IMR-90 (cell line): ENCODE measurements around the gene ARF1. TPM values are rescaled to one million over a fixed set of nuclear protein-coding genes. Genes with fewer than 3 reads are reported as not detected.

Source experiments
- ATAC-seq: fragments of 200-7000 bp; cut with Tn5 transposase; 2 replicates; pipeline ENCODE4 v1.9.1; 2020; ENCODE audit warnings: low read depth, mild to moderate bottlenecking, moderate library complexity
- BruUV-seq: library from RNA; stranded (reverse); fragments of 400-500 nt; replicated peaks from 2 replicates; lab custom pipeline; 2021; lab: Mats Ljungman, UMichigan
- CTCF ChIA-PET: fragments of 300-600 bp; formaldehyde crosslinking; extraction: SDS; loops from one replicate; lab custom pipeline; 2021; ENCODE audit warnings: antibody characterized with exemption; lab: Yijun Ruan, JAX
- POLR2A ChIA-PET: fragments of 300-600 bp; sonication (Branson Sonifier 250); formaldehyde crosslinking; loops from one replicate; lab custom pipeline; 2022; ENCODE audit warnings: antibody characterized with exemption; ENCODE audit not compliant: unreplicated experiment; lab: Charles Lee
- DNase-seq: peaks from one replicate; pipeline ENCODE4 v3.0.0; 2013
- H2AFZ ChIP-seq: replicated peaks from 2 replicates; pipeline ENCODE3; 2013; ENCODE audit warnings: low read length, mild to moderate bottlenecking; ENCODE audit not compliant: poor library complexity
- H2AK5ac ChIP-seq: 2 replicates; pipeline ENCODE4 v1.6.1; 2013; ENCODE audit warnings: low read depth, low read length, inconsistent platforms
- H2AK9ac ChIP-seq: replicated peaks from 2 replicates; pipeline ENCODE3; 2013; ENCODE audit warnings: mild to moderate bottlenecking, low read depth, low read length, moderate library complexity; ENCODE audit not compliant: poor library complexity
- H2BK120ac ChIP-seq: 2 replicates; pipeline ENCODE4 v1.6.1; 2013; ENCODE audit warnings: low read depth, low read length, inconsistent platforms
- H2BK15ac ChIP-seq: 3 replicates; pipeline ENCODE4 v1.6.1; 2013; ENCODE audit warnings: low read depth, low read length, inconsistent platforms
- H2BK20ac ChIP-seq: 2 replicates; pipeline ENCODE4 v1.6.1; 2013; ENCODE audit warnings: low read depth, mild to moderate bottlenecking, inconsistent platforms, low read length, moderate library complexity
- H2BK5ac ChIP-seq: 2 replicates; pipeline ENCODE4 v1.6.1; 2013; ENCODE audit warnings: mild to moderate bottlenecking, low read depth, low read length, inconsistent platforms; ENCODE audit not compliant: poor library complexity, severe bottlenecking
- H3K14ac ChIP-seq: replicated peaks from 2 replicates; pipeline ENCODE4 v1.6.1; 2013; ENCODE audit warnings: low read depth, low read length, inconsistent platforms
- H3K18ac ChIP-seq: 2 replicates; pipeline ENCODE4 v1.6.1; 2013; ENCODE audit warnings: low read depth, low read length, control low read depth
- H3K23ac ChIP-seq: 2 replicates; pipeline ENCODE4 v1.6.1; 2013; ENCODE audit warnings: low read depth, low read length, inconsistent platforms
- H3K27ac ChIP-seq: 2 replicates; pipeline ENCODE4 v1.5.1; 2013; ENCODE audit warnings: mild to moderate bottlenecking, control low read depth, low read length; ENCODE audit not compliant: insufficient read depth
- H3K27me3 ChIP-seq: 2 replicates; pipeline ENCODE4 v1.6.1; 2013; ENCODE audit warnings: low read length; ENCODE audit not compliant: control insufficient read depth, insufficient read depth
- H3K36me3 ChIP-seq: 2 replicates; pipeline ENCODE4 v1.6.1; 2013; ENCODE audit warnings: low read length, mixed read lengths; ENCODE audit not compliant: control insufficient read depth, insufficient read depth
- H3K4ac ChIP-seq: 2 replicates; pipeline ENCODE4 v1.6.1; 2013; ENCODE audit warnings: low read depth, low read length, inconsistent platforms
- H3K4me1 ChIP-seq: 2 replicates; pipeline ENCODE4 v1.6.1; 2013; ENCODE audit warnings: low read length, mixed read lengths; ENCODE audit not compliant: control insufficient read depth, insufficient read depth
- H3K4me2 ChIP-seq: 2 replicates; pipeline ENCODE4 v1.6.1; 2013; ENCODE audit warnings: low read depth, mild to moderate bottlenecking, control low read depth, low read length, moderate library complexity
- H3K4me3 ChIP-seq: 2 replicates; pipeline ENCODE4 v1.5.1; 2013; ENCODE audit warnings: low read depth, mild to moderate bottlenecking, control low read depth, low read length, moderate library complexity; ENCODE audit not compliant: insufficient read depth
- H3K56ac ChIP-seq: 2 replicates; pipeline ENCODE4 v1.6.1; 2013; ENCODE audit warnings: low read length, inconsistent platforms; ENCODE audit not compliant: insufficient read depth; ENCODE audit errors: extremely low read depth
- H3K79me1 ChIP-seq, 2 experiments: 2 replicates each; pipeline ENCODE4 v1.6.1; 2013; ENCODE audit warnings: low read length in 2 of 2, inconsistent platforms in 1 of 2, low read depth in 1 of 2
- H3K9ac ChIP-seq: 2 replicates; pipeline ENCODE4 v1.6.1; 2013; ENCODE audit warnings: low read depth, low read length, control low read depth
- H3K9me1 ChIP-seq: 2 replicates; pipeline ENCODE4 v1.6.1; 2013; ENCODE audit warnings: low read length, inconsistent platforms; ENCODE audit not compliant: insufficient read depth
- H3K9me3 ChIP-seq: 2 replicates; pipeline ENCODE4 v1.6.1; 2013; ENCODE audit warnings: low read length; ENCODE audit not compliant: control insufficient read depth, insufficient read depth
- H4K20me1 ChIP-seq: 2 replicates; pipeline ENCODE4 v1.6.1; 2013; ENCODE audit warnings: low read length, inconsistent platforms; ENCODE audit not compliant: insufficient read depth
- H4K5ac ChIP-seq: 2 replicates; pipeline ENCODE4 v1.6.1; 2013; ENCODE audit warnings: mild to moderate bottlenecking, low read depth, low read length, control low read depth
- H4K8ac ChIP-seq, 2 experiments: 2 replicates each; pipeline ENCODE4 v1.6.1; 2013; ENCODE audit warnings: low read depth in 2 of 2, low read length in 2 of 2, control low read depth in 1 of 2, inconsistent platforms in 1 of 2
- H4K91ac ChIP-seq: 2 replicates; pipeline ENCODE4 v1.6.1; 2013; ENCODE audit warnings: low read depth, low read length, inconsistent platforms; ENCODE audit not compliant: insufficient read depth
- BHLHE40 ChIP-seq: fragments of 150-350 bp; IDR thresholded peaks from 2 replicates; pipeline ENCODE4 v1.6.1; 2016; ENCODE audit warnings: mild to moderate bottlenecking, low read depth, low read length
- CEBPB ChIP-seq: IDR thresholded peaks from 2 replicates; pipeline ENCODE4 v1.6.1; 2012; ENCODE audit warnings: low read depth, low read length, improper control_type of control experiment
- CHD1 ChIP-seq: IDR thresholded peaks from 2 replicates; pipeline ENCODE4 v1.6.1; 2012; ENCODE audit warnings: low read depth, low read length, improper control_type of control experiment
- CTCF ChIP-seq: conservative IDR thresholded peaks from 2 replicates; pipeline ENCODE4 v1.5.1; 2012; ENCODE audit warnings: mild to moderate bottlenecking, low read depth, low read length, improper control_type of control experiment
- ELK1 ChIP-seq: fragments of 150-350 bp; IDR thresholded peaks from 2 replicates; pipeline ENCODE4 v1.6.1; 2016; ENCODE audit warnings: low read depth, mild to moderate bottlenecking, low read length, moderate library complexity, borderline replicate concordance
- FOS ChIP-seq: fragments of 150-350 bp; IDR thresholded peaks from 2 replicates; pipeline ENCODE4 v1.6.1; 2016; ENCODE audit warnings: low read depth, low read length
- MAFK ChIP-seq: IDR thresholded peaks from 2 replicates; pipeline ENCODE4 v1.6.1; 2012; ENCODE audit warnings: low read depth, low read length, improper control_type of control experiment
- MAZ ChIP-seq: IDR thresholded peaks from 2 replicates; pipeline ENCODE4 v1.6.1; 2012; ENCODE audit warnings: low read depth, mild to moderate bottlenecking, low read length, improper control_type of control experiment, moderate library complexity, borderline replicate concordance
- MXI1 ChIP-seq: IDR thresholded peaks from 2 replicates; pipeline ENCODE4 v1.6.1; 2012; ENCODE audit warnings: low read depth, mild to moderate bottlenecking, low read length, moderate library complexity, borderline replicate concordance
- NFE2L2 ChIP-seq: fragments of 150-350 bp; IDR thresholded peaks from 2 replicates; pipeline ENCODE4 v1.6.1; 2016; ENCODE audit warnings: low read depth, mild to moderate bottlenecking, low read length
- POLR2A ChIP-seq: IDR thresholded peaks from 2 replicates; pipeline ENCODE4 v1.6.1; 2012; ENCODE audit warnings: mild to moderate bottlenecking, low read depth, low read length
- RAD21 ChIP-seq: IDR thresholded peaks from 2 replicates; pipeline ENCODE4 v1.6.1; 2012; ENCODE audit warnings: low read length, improper control_type of control experiment
- RCOR1 ChIP-seq: IDR thresholded peaks from 2 replicates; pipeline ENCODE4 v1.6.1; 2012; ENCODE audit warnings: mild to moderate bottlenecking, low read length, improper control_type of control experiment; ENCODE audit not compliant: insufficient replicate concordance
- RFX5 ChIP-seq: IDR thresholded peaks from 2 replicates; pipeline ENCODE4 v1.8.0; 2012; ENCODE audit warnings: low read depth, mild to moderate bottlenecking, low read length, moderate library complexity
- SMC3 ChIP-seq: fragments of 150-350 bp; IDR thresholded peaks from 2 replicates; pipeline ENCODE4 v1.6.1; 2016; ENCODE audit warnings: low read depth, mild to moderate bottlenecking, antibody characterized with exemption, low read length, moderate library complexity
- WGBS, 2 experiments: methylation state at CpG; one replicate each; pipeline versions ENCODE4 v1.1.5 to v1.1.7; 2013; ENCODE audit warnings: missing lambda C conversion rate in 2 of 2; ENCODE audit not compliant: insufficient read length in 1 of 2; ENCODE audit errors: extremely low coverage in 2 of 2; 5-methylcytosine and 5-hydroxymethylcytosine counted together
- dilution Hi-C: fragments of 300-500 bp; cut with HindIII; formaldehyde crosslinking; loops from one replicate; pipeline ENCODE4 v1.14.3; 2018; ENCODE audit warnings: low sequenced_read_pairs; ENCODE audit not compliant: unreplicated experiment
- in situ Hi-C: fragments of 300-500 bp; cut with MboI; formaldehyde crosslinking; loops from 3 replicates; pipeline ENCODE4 v1.14.3; 2019; ENCODE audit warnings: low sequenced_read_pairs, inconsistent platforms, mixed read lengths
- intact Hi-C: fragments of 100-400 bp; cut with micrococcal nuclease; formaldehyde crosslinking; loops from 2 replicates; pipeline ENCODE4 v1.10.0; 2022
- polyA plus RNA-seq, 3 experiments: library from polyadenylated mRNA; depleted of rRNA; stranded (reverse); fragments of >200 nt; gene quantifications; 2 replicates each; pipeline ENCODE4 v1.2.3, GENCODE V29; 2012; ENCODE audit warnings: low replicate concordance in 1 of 3
- total RNA-seq: library from RNA; depleted of rRNA; stranded (reverse); fragments of >200 nt; gene quantifications from 2 replicates; pipeline ENCODE4 v1.2.3, GENCODE V29; 2012

ARF1 gene
- total and polyA plus RNA-seq, 2 of the 4 experiments (the other 2 are of a cell fraction), result 330 to 1,100 TPM

- H4K20me1 ChIP-seq, result peaks cover 100% of the 10 kb centered on the region
- peaks cover 0 to 48% of the 10 kb centered on the region in 2 experiments; a peak in 2 of 4 replicates for H3K79me1 ChIP-seq
- POLR2A ChIA-PET, result no interaction called here
- TF ChIP-seq CEBPB (no peak), FOS (no peak), SMC3 (no peak), BHLHE40 (no peak), POLR2A (no peak), RFX5 (no peak), ELK1 (no peak), NFE2L2 (no peak), RCOR1 (no peak), CTCF (no peak), MAZ (no peak), MAFK (no peak), MXI1 (no peak), RAD21 (no peak), CHD1 (no peak)
Measured at GRCh38 chr1:228093050-228093906, 10.8 kb downstream of the ARF1 start.

More at GRCh38 chr1:228093050-228093906, 10.8 kb downstream of the ARF1 start:
- WGBS, 2 experiments, result 100% methylated on average over 5 of the region's 20 CpGs; no CpG with 5 or more reads in 1 of the 2 experiments
- no peak overlapping the region for H2BK5ac ChIP-seq
- H3K18ac ChIP-seq, result no peak overlapping the region
- BruUV-seq, result no TSS peak
- H3K4ac ChIP-seq, result no peak overlapping the region
- dilution Hi-C loops, result no loop called here
- no peak for ATAC-seq
- H3K27me3 ChIP-seq, result no peaks in the 10 kb centered on the region
- H3K4me2 ChIP-seq, result no peak overlapping the region
- H3K4me3 ChIP-seq, result no peak overlapping the region
- no peak overlapping the region for H2AK5ac ChIP-seq
- H3K56ac ChIP-seq, result no peak overlapping the region
- in situ Hi-C loops, result no loop called here
- no peak for DNase-seq
- H3K14ac ChIP-seq, result no peak overlapping the region
- H3K23ac ChIP-seq, result no peak overlapping the region
- no peak overlapping the region for H3K9ac ChIP-seq
- peaks cover 14% of the 10 kb centered on the region for H3K4me1 ChIP-seq
- no peak overlapping the region for H2BK15ac ChIP-seq
- H3K9me1 ChIP-seq, result peaks cover 41% of the 10 kb centered on the region
- peaks cover 9% of the 10 kb centered on the region; the same call in 1 of the 2 replicates for H3K9me3 ChIP-seq
- CTCF ChIA-PET, result interaction anchor here (0.7 kb wide), 1 partner anchor 94 kb away, joined by 3 read pairs; no protein-coding TSS in a partner anchor
- H4K91ac ChIP-seq, result no peak overlapping the region
- H2BK20ac ChIP-seq, result no peak overlapping the region
- H3K36me3 ChIP-seq, result peaks cover 44% of the 10 kb centered on the region
- H2AK9ac ChIP-seq, result no peak overlapping the region
- no peak overlapping the region for H4K8ac ChIP-seq
- H3K27ac ChIP-seq, result no peak overlapping the region
- H2BK120ac ChIP-seq, result no peak overlapping the region
- no peak overlapping the region for H4K5ac ChIP-seq
- intact Hi-C loops, result no loop called here
- H2AFZ ChIP-seq, result no peak overlapping the region
